AG09319 (cell line): ENCODE results near the gene ZNF8.

Experiments
- DNase-seq: peaks from one replicate; pipeline ENCODE4 v3.0.0-alpha.2; 2010; ENCODE audit warnings: low read depth; ENCODE audit errors: extremely low read depth
- CTCF ChIP-seq: IDR thresholded peaks from 2 replicates; pipeline ENCODE4 v1.5.1; 2011; ENCODE audit warnings: low read depth, mild to moderate bottlenecking, inconsistent platforms, low read length, moderate library complexity

ZNF8 gene

GRCh38 chr19:58349590-58349989 is 70.8 kb downstream of the ZNF8 start:
- DNase-seq = no peak
- TF ChIP-seq CTCF = no peak

- no peak for TF ChIP-seq CTCF
- no peak for DNase-seq
These were observed 71.5 kb downstream of the ZNF8 start for GRCh38 chr19:58350001-58350861.

- TF ChIP-seq CTCF = no peak
- no peak for DNase-seq
These were observed 72.3 kb downstream of the ZNF8 start for GRCh38 chr19:58350871-58351557.

- TF ChIP-seq CTCF = no peak
- DNase-seq = no peak
These were observed 72.8 kb downstream of the ZNF8 start for GRCh38 chr19:58351558-58351878.

- no peak for DNase-seq
- TF ChIP-seq CTCF = no peak
These were observed 73.4 kb downstream of the ZNF8 start for GRCh38 chr19:58351990-58352755.
